OCI-LY7 (cell line): ENCODE results near the gene PCYOX1L.

Experiments
- CTCF ChIP-seq: fragments of 200-600 bp; sonication (generic); conservative IDR thresholded peaks from 2 replicates; pipeline ENCODE4 v1.5.1; 2014; ENCODE audit warnings: mild to moderate bottlenecking, antibody characterized with exemption, low read length, moderate library complexity, mixed read lengths
- EZH2phosphoT487 ChIP-seq: fragments of 200-600 bp; sonication (generic); IDR thresholded peaks from 2 replicates; pipeline ENCODE4 v1.6.1; 2018; ENCODE audit warnings: low read depth, borderline replicate concordance, mild to moderate bottlenecking, mixed run types, antibody characterized with exemption, low read length, moderate library complexity, mixed read lengths

DNA sequence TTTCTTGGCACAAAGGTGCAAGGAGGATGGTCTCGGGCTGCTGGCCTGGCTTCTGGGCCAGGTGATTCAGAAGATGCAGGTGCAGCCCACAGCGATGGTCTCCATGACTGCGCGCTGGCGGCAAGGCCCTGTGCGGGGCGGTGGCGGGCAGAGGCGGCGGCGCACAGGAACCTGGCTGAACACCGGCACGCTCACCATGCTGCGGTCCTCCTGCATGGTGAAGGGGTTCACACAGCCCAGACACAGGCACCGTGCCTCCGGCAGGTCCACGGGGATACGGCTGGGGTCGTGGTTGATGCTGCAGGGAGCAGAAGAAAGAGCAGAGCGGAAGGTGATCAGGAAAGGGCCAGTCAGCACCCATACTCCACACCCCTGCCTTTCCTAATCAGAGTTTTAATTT is 16.5 kb downstream of the PCYOX1L start:
- no peak for TF ChIP-seq CTCF
- no peak for TF ChIP-seq EZH2phosphoT487
